Stimulated activated CD8-positive, alpha-beta memory T cell treated with anti-CD3 and anti-CD28 coated beads, Interleukin-7, amount 100 ng/mL, for 1 hour (primary cell): Measurements from ENCODE around the gene SF3A1.
"Not testable (repeated sequence)": the region's sequence is repeated elsewhere in the genome, so short reads cannot be mapped to it uniquely, and the experiment has no call there.

Experiments used
- DNase-seq, 2 donors: peaks; one replicate each; pipeline ENCODE4 v3.0.0-alpha.2; 2020; ENCODE audit warnings: low read depth in 2 of 2

SF3A1 gene

GRCh38 chr22:30356449-30357235, at the start of gene SF3A1, which contains the start of gene CCDC157:
Gene SF3A1, minus strand, starts transcription at chr22:30356894. Its CDS starts 102 bp downstream, at chr22:30356792.
Gene CCDC157, plus strand, starts transcription at chr22:30357007. Its CDS starts 8,994 bp downstream, at chr22:30366001.
- DNase-seq = peak; percentile 64 to 68

GRCh38 chr22:30406400-30406799, 49.7 kb upstream of the SF3A1 start:
- DNase-seq = no peak

GRCh38 chr22:30405731-30406130, 49.0 kb upstream of the SF3A1 start:
- DNase-seq = no peak

- DNase-seq = no peak
These were observed 47.6 kb upstream of the SF3A1 start for GRCh38 chr22:30404307-30404706.

- not testable (repeated sequence) for DNase-seq
These were observed 46.0 kb upstream of the SF3A1 start for GRCh38 chr22:30402766-30403104.

- DNase-seq = no peak
These were observed 45.5 kb upstream of the SF3A1 start for GRCh38 chr22:30402028-30402765.

- not testable (repeated sequence) for DNase-seq
These were observed 44.3 kb upstream of the SF3A1 start for GRCh38 chr22:30401024-30401423.

- DNase-seq = no peak
These were observed 43.5 kb upstream of the SF3A1 start for GRCh38 chr22:30400159-30400558.

- DNase-seq = no peak
These were observed 43.0 kb upstream of the SF3A1 start for GRCh38 chr22:30399718-30400117.

GRCh38 chr22:30398685-30399680, 42.3 kb upstream of the SF3A1 start:
- no peak for DNase-seq

GRCh38 chr22:30397656-30398635, 41.3 kb upstream of the SF3A1 start:
- DNase-seq = no peak

GRCh38 chr22:30396871-30397655, 40.4 kb upstream of the SF3A1 start, which contains the start of gene SEC14L2:
Gene SEC14L2, plus strand, starts transcription at chr22:30397018. Its CDS starts 99 bp downstream, at chr22:30397117.
- DNase-seq = peak; percentile 14 to 25

- DNase-seq = no peak
These were observed 37.2 kb upstream of the SF3A1 start for GRCh38 chr22:30393885-30394284.

GRCh38 chr22:30393322-30393680, 36.6 kb upstream of the SF3A1 start:
- DNase-seq = no peak

GRCh38 chr22:30392661-30393321, 36.1 kb upstream of the SF3A1 start:
- no peak for DNase-seq

- peak; percentile 51 to 58 for DNase-seq
These were observed 34.4 kb upstream of the SF3A1 start for GRCh38 chr22:30390974-30391691.

- peak; percentile 59 to 64 for DNase-seq
These were observed 30.5 kb upstream of the SF3A1 start, which contains the start of gene RNF215 for GRCh38 chr22:30386960-30387827. Gene RNF215, minus strand, starts transcription at chr22:30387411. Its CDS starts 98 bp downstream, at chr22:30387313.
